Cardiac atrium fibroblast (primary cell): Measurements from ENCODE around the gene CLTCL1. TPM values are rescaled to one million over a fixed set of nuclear protein-coding genes. Genes with fewer than 3 reads are reported as not detected.

Experiments used
- total RNA-seq: library from RNA; depleted of rRNA; stranded (reverse); fragments of >200 nt; gene quantifications from 2 replicates; pipeline ENCODE4 v1.2.3, GENCODE V29; 2015

Gene CLTCL1
- total RNA-seq, result 8.4 and 20.2 TPM in 2 replicates

GRCh38 chr22:19291580-19292457 lies at the start of gene CLTCL1:
Gene CLTCL1, minus strand, starts transcription at chr22:19291719. Its CDS starts 78 bp downstream, at chr22:19291641.

GRCh38 chr22:19178657-19179496 lies 112.6 kb downstream of the CLTCL1 start, which contains the start of gene SLC25A1:
Gene SLC25A1, minus strand, starts transcription at chr22:19178736. Its CDS starts 63 bp downstream, at chr22:19178673.

GRCh38 chr22:19149991-19150390 lies 141.5 kb downstream of the CLTCL1 start, which contains the start of gene GSC2:
Gene GSC2, minus strand, starts transcription at chr22:19150292. Its CDS starts 9 bp downstream, at chr22:19150283.

GRCh38 chr22:19130959-19131684 lies 160.4 kb downstream of the CLTCL1 start, which contains the start of gene TSSK2:
Gene TSSK2, plus strand, starts transcription at chr22:19131308. Its CDS starts 92 bp downstream, at chr22:19131400.

Other genes starting within 250 kb of the CLTCL1 start
- 33.9 and 39.9 TPM in 2 replicates for gene DGCR2, start 169.3 kb downstream of the CLTCL1 start, total RNA-seq
- not detected in 2 replicates for gene TSSK2, start 160.4 kb downstream of the CLTCL1 start, total RNA-seq
- gene ESS2, start 147.1 kb downstream of the CLTCL1 start, total RNA-seq, result 13.9 and 15.9 TPM in 2 replicates
- not detected in 2 replicates for gene GSC2, start 141.4 kb downstream of the CLTCL1 start, total RNA-seq
- gene SLC25A1, start 113.0 kb downstream of the CLTCL1 start, total RNA-seq, result 146 and 197 TPM in 2 replicates
- gene HIRA, start 140.0 kb upstream of the CLTCL1 start, total RNA-seq, result 15.0 and 17.8 TPM in 2 replicates
- gene MRPL40, start 140.8 kb upstream of the CLTCL1 start, total RNA-seq, result 24.1 and 27.6 TPM in 2 replicates
- 8.3 and 24.2 TPM in 2 replicates for gene C22orf39, start 156.0 kb upstream of the CLTCL1 start, total RNA-seq
- 27.8 and 60.3 TPM in 2 replicates for gene UFD1, start 187.5 kb upstream of the CLTCL1 start, total RNA-seq
- 6.1 and 9.4 TPM in 2 replicates for gene CDC45, start 188.2 kb upstream of the CLTCL1 start, total RNA-seq
- 5.6 and 40.5 TPM in 2 replicates for gene CLDN5, start 232.7 kb upstream of the CLTCL1 start, total RNA-seq